GM21717 (cell line): Measurements from ENCODE around the gene WDR81.
"Not testable (repeated sequence)": the region's sequence is repeated elsewhere in the genome, so short reads cannot be mapped to it uniquely, and the experiment has no call there.

Source experiments
- ATAC-seq: cut with Tn5 transposase; IDR thresholded peaks from one replicate; pipeline ENCODE4 v1.9.1; 2021; ENCODE audit warnings: mild to moderate bottlenecking, moderate library complexity; ENCODE audit not compliant: unreplicated experiment

The WDR81 gene

GRCh38 chr17:1724351-1724868, at the start of gene WDR81:
Gene WDR81 (plus strand): TSS chr17:1724704. CDS start chr17:1724960, 256 bp downstream.
- peak; percentile 38 for ATAC-seq

GRCh38 chr17:1676401-1676800, 48.1 kb upstream of the WDR81 start:
- no peak for ATAC-seq

DNA sequence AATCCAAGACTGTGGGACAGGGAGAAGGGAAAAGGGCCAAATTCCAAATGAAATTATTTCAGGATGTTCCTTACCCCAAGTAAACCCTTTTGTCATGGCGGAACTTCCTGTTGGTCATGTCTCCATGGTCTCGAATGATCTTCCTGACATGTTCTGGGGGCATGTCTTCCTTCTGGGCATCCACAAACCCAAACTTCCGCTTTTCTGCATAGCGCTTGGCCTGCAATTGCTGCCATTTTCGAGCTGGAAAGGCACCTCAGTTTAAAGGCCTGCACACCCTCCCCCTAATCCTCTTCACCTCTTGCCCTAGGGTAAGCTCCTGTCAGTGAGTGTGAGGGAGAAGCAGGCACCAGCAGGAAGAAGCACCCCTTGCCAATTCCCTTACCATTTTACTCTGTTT, 41.0 kb upstream of the WDR81 start:
- ATAC-seq, result no peak

- peak; percentile 97 for ATAC-seq
Measured at GRCh38 chr17:1684378-1685189, 39.9 kb upstream of the WDR81 start, which contains the start of gene PRPF8. Gene PRPF8 (minus strand): TSS chr17:1684867. CDS start chr17:1684571, 296 bp downstream.

- no peak for ATAC-seq
Measured at GRCh38 chr17:1686086-1686485, 38.4 kb upstream of the WDR81 start.

DNA sequence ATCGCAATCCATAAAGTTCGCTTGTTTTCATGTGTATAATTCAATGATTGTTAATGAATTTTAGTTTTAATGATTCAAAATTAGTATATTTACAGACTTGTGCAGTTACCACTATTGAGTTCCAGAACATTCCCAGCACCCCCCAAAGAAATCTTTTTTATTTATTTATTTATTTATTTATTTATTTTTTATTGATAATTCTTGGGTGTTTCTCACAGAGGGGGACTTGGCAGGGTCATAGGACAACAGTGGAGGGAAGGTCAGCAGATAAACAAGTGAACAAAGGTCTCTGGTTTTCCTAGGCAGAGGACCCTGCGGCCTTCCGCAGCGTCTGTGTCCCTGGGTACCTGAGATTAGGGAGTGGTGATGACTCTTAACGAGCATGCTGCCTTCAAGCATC, 36.1 kb upstream of the WDR81 start:
- not testable (repeated sequence) for ATAC-seq

GRCh38 chr17:1690544-1691221, 33.8 kb upstream of the WDR81 start:
- ATAC-seq, result no peak

DNA sequence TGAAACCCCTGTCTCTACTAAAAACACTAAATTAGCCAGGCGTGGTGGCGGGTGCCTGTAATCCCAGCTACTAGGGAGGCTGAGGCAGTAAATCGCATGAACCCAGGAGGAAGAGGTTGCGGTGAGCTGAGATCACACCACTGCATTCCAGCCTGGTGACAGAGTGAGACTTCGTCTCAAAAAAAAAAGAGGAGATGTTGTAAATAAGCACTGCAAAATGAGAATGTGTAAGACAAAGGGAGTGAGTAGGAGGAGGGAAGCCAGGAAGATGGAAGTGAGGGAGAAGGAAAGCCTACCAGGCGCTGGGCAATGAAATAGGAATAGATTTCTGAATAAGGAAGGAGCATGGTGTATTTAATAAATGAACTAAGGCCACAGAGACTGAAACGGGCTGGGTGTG, 31.2 kb upstream of the WDR81 start:
- no peak for ATAC-seq

DNA sequence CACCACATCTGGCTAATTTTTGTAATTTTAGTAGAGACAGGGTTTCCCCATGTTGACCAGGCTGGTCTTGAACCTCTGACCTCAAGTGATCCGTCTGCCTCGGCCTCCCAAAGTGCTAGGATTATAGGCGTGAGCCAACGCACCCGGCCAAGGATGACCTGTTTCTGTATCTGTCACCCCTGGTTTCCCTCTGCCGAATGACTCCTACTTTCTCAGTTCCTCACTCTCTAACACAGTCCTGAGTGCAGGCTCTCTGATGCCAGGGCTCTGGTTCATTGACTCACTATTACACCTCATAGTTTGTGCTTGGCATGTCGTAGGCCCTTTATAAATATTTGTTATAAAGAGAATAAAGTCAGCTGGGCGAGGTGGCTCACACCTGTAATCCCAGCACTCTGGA, 29.1 kb upstream of the WDR81 start:
- no peak for ATAC-seq

DNA sequence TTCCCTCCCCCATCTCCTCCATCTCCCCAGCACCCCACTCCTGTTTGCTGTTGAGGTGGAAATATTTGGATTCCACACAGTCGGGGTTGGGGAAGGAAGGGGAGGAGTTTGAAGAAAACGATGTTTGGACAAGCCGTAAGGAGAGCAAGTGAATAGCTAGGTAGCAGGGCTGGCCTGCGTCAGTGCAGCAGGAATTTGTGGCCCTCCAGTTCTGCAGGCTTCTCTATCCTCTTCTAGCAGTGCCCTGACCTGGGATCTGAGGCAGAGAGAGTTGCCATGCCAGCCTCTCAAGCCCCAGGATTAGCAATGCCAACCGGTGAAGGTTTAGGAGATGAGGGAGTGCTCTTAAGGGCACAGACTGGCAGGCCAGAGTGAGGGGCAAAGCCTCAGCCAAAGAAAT, 26.8 kb upstream of the WDR81 start:
- ATAC-seq, result no peak

GRCh38 chr17:1699891-1700290, 24.6 kb upstream of the WDR81 start:
- not testable (repeated sequence) for ATAC-seq

DNA sequence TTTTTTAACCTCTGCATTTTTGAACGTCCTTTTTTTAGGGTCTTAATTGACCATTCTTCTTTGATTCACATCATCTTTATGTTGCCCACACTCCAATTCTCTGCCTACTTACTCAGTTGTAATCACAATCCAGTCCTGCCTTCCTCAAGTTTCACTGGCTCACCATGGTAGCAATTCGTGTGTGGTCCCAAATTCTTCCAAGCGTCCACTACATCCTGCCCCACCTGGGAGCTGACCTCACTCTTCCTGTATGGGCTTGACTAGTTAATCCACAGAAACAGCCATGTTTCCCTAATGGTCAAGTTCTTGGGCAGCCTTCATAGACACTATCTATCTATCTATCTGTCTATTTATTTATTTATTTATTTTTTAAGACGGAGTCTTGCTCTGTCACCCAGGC, 21.4 kb upstream of the WDR81 start:
- ATAC-seq, result no peak

- ATAC-seq, result no peak
Measured at GRCh38 chr17:1705004-1705403, 19.5 kb upstream of the WDR81 start.

GRCh38 chr17:1707107-1707506, 17.4 kb upstream of the WDR81 start:
- no peak for ATAC-seq

DNA sequence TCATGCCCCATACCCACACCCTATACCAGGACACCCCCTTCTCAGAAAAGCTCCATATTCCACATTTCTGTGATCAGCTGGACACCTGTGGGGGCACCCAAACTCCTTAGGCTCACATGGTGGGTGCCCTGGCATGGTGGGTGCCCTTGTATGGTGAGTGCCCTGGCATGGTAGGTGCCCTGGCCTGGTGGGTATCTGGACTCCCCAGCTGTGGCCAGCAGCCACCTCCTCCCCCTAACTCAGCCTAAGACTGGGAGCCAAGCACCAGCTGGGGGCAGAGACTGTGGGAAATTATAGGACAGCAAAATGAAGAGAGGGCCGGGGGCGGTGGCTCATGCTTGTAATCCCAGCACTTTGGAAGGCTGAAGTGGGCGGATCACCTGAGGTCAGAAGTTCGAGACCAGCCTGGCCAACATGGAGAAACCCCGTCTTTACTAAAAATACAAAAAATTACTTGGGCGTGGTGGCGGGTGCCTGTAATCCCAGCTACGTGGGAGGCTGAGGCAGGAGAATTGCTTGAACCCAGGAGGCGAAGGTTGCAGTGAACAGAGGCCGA, 15.6 kb upstream of the WDR81 start:
- ATAC-seq, result not testable (repeated sequence)

DNA sequence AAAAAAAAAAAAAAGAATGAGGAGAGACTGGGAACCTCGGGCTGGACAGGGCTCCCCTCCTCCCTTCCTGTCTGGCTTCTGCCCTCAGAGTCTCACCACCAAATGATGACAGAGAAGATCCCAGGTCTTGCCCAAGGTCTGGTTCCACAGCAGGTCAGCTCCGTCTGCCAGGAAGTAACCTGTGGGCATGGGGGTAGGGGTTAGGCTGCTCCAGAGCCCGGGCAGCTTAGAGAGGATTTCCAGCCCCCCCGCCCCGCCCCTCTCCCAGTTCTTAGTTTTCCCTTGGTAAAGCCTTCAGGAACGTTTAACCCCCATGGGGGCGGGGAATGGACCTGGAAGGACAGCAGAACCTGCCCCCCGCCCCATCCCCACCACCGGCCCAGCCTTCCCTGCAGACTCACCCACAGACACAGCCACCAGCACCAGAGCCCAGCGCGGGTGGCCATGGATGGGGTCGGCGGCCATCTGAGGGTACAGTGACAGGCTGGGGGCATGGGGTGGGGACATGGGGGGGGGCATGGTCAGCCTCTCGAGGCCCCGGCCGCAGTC, 15.0 kb upstream of the WDR81 start:
- ATAC-seq, result no peak

GRCh38 chr17:1709971-1710806, 14.3 kb upstream of the WDR81 start, which contains the start of gene TLCD2:
Gene TLCD2 (minus strand): TSS chr17:1710377. CDS start chr17:1710242, 135 bp downstream.
- no peak for ATAC-seq

DNA sequence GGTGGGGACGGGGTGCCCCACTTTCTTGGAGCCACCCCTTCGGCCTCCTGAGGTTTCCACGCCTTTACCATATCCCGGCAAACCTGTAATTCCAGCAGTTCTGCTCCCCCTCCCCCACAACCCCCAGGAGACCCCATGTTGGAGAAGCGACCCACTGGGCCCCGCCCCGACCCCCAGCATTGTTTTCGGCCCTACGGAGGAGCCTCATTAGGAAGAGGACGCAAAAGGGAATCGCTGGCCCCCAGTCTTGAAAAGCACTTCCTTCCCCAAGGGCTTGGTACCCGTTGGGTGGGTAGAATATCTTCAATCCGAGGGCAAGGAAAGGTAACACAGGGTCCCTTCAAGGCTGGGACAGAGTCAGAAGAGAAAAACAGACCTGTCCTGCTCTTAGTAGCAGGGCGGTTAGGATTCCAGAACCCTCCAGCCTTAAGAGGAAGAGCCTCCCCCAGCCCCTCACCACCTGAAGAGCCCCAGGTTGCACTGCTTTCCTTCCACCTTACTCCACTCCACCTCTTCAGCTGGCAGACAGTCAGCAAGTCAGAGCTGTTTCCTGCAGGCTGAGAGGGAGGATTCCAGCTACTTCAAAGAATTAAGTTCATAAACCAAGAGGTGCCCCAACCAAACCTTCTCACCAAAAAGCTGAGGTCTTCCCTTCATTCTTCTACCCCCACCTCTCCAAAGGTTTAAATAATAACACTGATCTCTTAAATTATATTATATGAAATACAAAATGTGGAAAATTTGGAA, 13.5 kb upstream of the WDR81 start:
- ATAC-seq, result no peak

- ATAC-seq, result no peak
Measured at GRCh38 chr17:1711804-1712203, 12.7 kb upstream of the WDR81 start.

DNA sequence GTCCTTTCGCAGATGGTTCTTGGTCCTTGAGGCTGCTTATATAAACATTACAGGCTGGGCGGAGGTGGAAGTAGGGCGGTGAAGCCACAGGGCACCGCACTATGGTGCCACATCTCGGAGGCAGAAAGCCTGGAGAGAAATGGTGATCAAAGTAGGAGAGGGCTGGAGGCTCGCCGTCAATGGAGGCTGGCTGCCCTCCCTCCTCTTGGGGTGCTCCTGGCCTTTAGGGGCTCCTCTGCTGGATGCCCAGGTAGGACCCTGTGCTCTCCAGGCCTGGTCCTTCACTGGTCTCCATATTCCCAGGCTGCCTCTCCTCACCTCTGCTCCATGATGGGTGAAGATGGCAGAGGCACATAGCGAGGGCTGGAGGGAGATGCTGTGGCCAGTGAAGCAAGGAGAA, 12.2 kb upstream of the WDR81 start:
- ATAC-seq, result no peak
